Measurements from ENCODE around the gene RPS25. TPM values are rescaled to one million over a fixed set of nuclear protein-coding genes. Genes with fewer than 3 reads are reported as not detected.

Gene RPS25
- total RNA-seq, 1 experiment from 2014 or later: 1,450 TPM

GRCh38 chr11:119027561-119028345, 9.6 kb upstream of the RPS25 start:
- Histone ChIP-seq H3K4ac (ENCODE audit: low read depth, low read length) (no peak overlapping the region), H4K91ac (ENCODE audit: insufficient read length, low read depth, low read length) (no peak overlapping the region), H3K4me2 (ENCODE audit: insufficient read depth, insufficient read length, low read length) (no peak overlapping the region), H3K79me2 (ENCODE audit: insufficient read depth, low read length) (no peaks in the 10 kb centered on the region), H4K20me1 (ENCODE audit: control insufficient read depth, insufficient read depth, insufficient read length) (no peaks in the 10 kb centered on the region), H3K27ac (ENCODE audit: insufficient read length, low read depth, low read length) (no peak overlapping the region), H4K8ac (replicated peaks; ENCODE audit: insufficient read length, low read depth, low read length) (no peak overlapping the region), H3K79me1 (ENCODE audit: insufficient read depth, low read depth, low read length, poor library complexity, severe bottlenecking) (peaks cover 3% of the 10 kb centered on the region), H2BK5ac (ENCODE audit: insufficient read length, low read length) (no peak overlapping the region), H2BK12ac (ENCODE audit: insufficient read length, low read depth, low read length) (no peak overlapping the region), H2AFZ (ENCODE audit: low read length) (no peak overlapping the region), H3K27me3 (ENCODE audit: insufficient read depth, low read length) (no peaks in the 10 kb centered on the region), H3K23me2 (ENCODE audit: insufficient read length, low read depth, low read length, poor library complexity, severe bottlenecking) (peaks cover 14% of the 10 kb centered on the region), H2BK15ac (ENCODE audit: low read depth, low read length) (no peak overlapping the region), H3K4me1 (ENCODE audit: insufficient read depth, low read length) (peaks cover 8% of the 10 kb centered on the region; the same call in 1 of the 2 replicates), H3K23ac (ENCODE audit: insufficient read length, low read depth, low read length) (no peak overlapping the region), H2AK5ac (ENCODE audit: insufficient read length, low read length) (no peak overlapping the region), H2BK120ac (ENCODE audit: low read depth, low read length, poor library complexity, severe bottlenecking) (no peak overlapping the region), H2BK20ac (ENCODE audit: low read depth, low read length, poor library complexity, severe bottlenecking) (no peak overlapping the region), H3T11ph (ENCODE audit: low read length) (no peak overlapping the region), H3K9me3 (ENCODE audit: control insufficient read depth, low read depth, low read length) (no peaks in the 10 kb centered on the region), H4K5ac (ENCODE audit: insufficient read length, low read depth, low read length) (no peak overlapping the region), H3K9ac (ENCODE audit: extremely low read depth, insufficient read length, low read length) (no peak overlapping the region), H3K18ac (ENCODE audit: insufficient read length, low read depth, low read length) (no peak overlapping the region), H3K14ac (ENCODE audit: insufficient read depth, low read length) (no peak overlapping the region), H3K56ac (ENCODE audit: insufficient read length, low read depth, low read length) (no peak overlapping the region)
- peak overlapping the region; percentile 31 to 57 (median 44); a peak in 1 of 7 replicates for H3K27ac Mint-ChIP-seq
- WGBS (ENCODE audit: extremely low coverage, insufficient read length, low lambda C conversion rate): no CpG with 5 or more reads among the region's 9 CpGs
- peaks cover 28 to 60% (median 56%) of the 10 kb centered on the region in 3 experiments for H3K36me3 Mint-ChIP-seq (ENCODE audit: insufficient read depth in 1 of 3, low read depth in 3 of 3)
- no peaks in the 10 kb centered on the region; the same call in 1 of the 2 replicates for H3K27me3 Mint-ChIP-seq (ENCODE audit: low read depth)
- DNase-seq: no peak
- 0 out of 5 replicates have a peak overlapping the region, but pooled peaks of 1 of the 2 experiments have one; percentile 42 for H3K4me3 Mint-ChIP-seq
- TF ChIP-seq CTCF (conservative IDR thresholded peaks at IDR 0.05): no peak
- peaks cover 22 to 24% of the 10 kb centered on the region in 2 experiments for H3K4me1 Mint-ChIP-seq
- no peaks in the 10 kb centered on the region for H3K9me3 Mint-ChIP-seq
